KMS-11 (cell line): Measurements from ENCODE around the gene SLC9A9.

ENCODE experiments used
- H2AFZ ChIP-seq: fragments of 200-600 bp; sonication (generic); 2 replicates; pipeline ENCODE4 v1.6.1; 2016; ENCODE audit warnings: antibody characterized with exemption, mixed run types, low read depth
- H3K27ac ChIP-seq: fragments of 200-600 bp; sonication (generic); 2 replicates; pipeline ENCODE4 v1.6.1; 2016; ENCODE audit warnings: mild to moderate bottlenecking, mixed run types
- H3K27me3 ChIP-seq: fragments of 200-600 bp; sonication (generic); 2 replicates; pipeline ENCODE4 v1.6.1; 2017; ENCODE audit warnings: mild to moderate bottlenecking, low read depth, mixed run types, moderate library complexity; ENCODE audit not compliant: insufficient read depth
- H3K36me3 ChIP-seq: fragments of 200-600 bp; sonication (generic); 2 replicates; pipeline ENCODE4 v1.6.1; 2017; ENCODE audit warnings: mild to moderate bottlenecking, mixed run types; ENCODE audit not compliant: insufficient read depth
- H3K4me1 ChIP-seq: fragments of 200-600 bp; sonication (generic); 2 replicates; pipeline ENCODE4 v1.6.1; 2016; ENCODE audit warnings: mild to moderate bottlenecking, low read depth, mixed run types; ENCODE audit not compliant: poor library complexity, severe bottlenecking
- H3K4me2 ChIP-seq: fragments of 200-600 bp; sonication (generic); 2 replicates; pipeline ENCODE4 v1.7.0; 2016; ENCODE audit warnings: mild to moderate bottlenecking, mixed run types
- H3K4me3 ChIP-seq: fragments of 200-600 bp; sonication (generic); IDR thresholded peaks from 2 replicates; pipeline ENCODE4 v1.6.1; 2017; ENCODE audit warnings: low read depth, low read length, mixed read lengths; ENCODE audit not compliant: insufficient read depth
- H3K79me2 ChIP-seq: fragments of 200-600 bp; sonication (generic); 2 replicates; pipeline ENCODE4 v1.6.1; 2016; ENCODE audit warnings: low read depth, mixed run types; ENCODE audit not compliant: insufficient read depth
- H3K9ac ChIP-seq: fragments of 200-600 bp; sonication (generic); 2 replicates; pipeline ENCODE4 v1.6.1; 2016; ENCODE audit warnings: mild to moderate bottlenecking, mixed run types
- H4K20me1 ChIP-seq: fragments of 200-600 bp; sonication (generic); 2 replicates; pipeline ENCODE4 v1.6.1; 2016; ENCODE audit warnings: mild to moderate bottlenecking, mixed run types; ENCODE audit not compliant: insufficient read depth
- CTCF ChIP-seq: fragments of 200-600 bp; sonication (generic); conservative IDR thresholded peaks from 2 replicates; pipeline ENCODE4 v1.6.1; 2017; ENCODE audit warnings: low read depth, mild to moderate bottlenecking, antibody characterized with exemption, low read length, moderate library complexity, mixed read lengths

SLC9A9 gene

GRCh38 chr3:143771258-143771657 is 77.0 kb downstream of the SLC9A9 start:
- Histone ChIP-seq H3K27me3 (no peaks in the 10 kb centered on the region), H3K4me2 (no peak overlapping the region), H3K4me3 (no peak overlapping the region), H3K79me2 (no peaks in the 10 kb centered on the region), H3K27ac (no peak overlapping the region), H3K36me3 (no peaks in the 10 kb centered on the region), H3K9ac (no peak overlapping the region), H2AFZ (no peak overlapping the region), H3K4me1 (peaks cover 15% of the 10 kb centered on the region), H4K20me1 (no peaks in the 10 kb centered on the region)
- no peak for TF ChIP-seq CTCF

- Histone ChIP-seq H3K4me2 (no peak overlapping the region), H3K27ac (no peak overlapping the region), H3K4me1 (peaks cover 7% of the 10 kb centered on the region), H2AFZ (no peak overlapping the region), H3K9ac (no peak overlapping the region), H4K20me1 (no peaks in the 10 kb centered on the region), H3K36me3 (no peaks in the 10 kb centered on the region), H3K79me2 (no peaks in the 10 kb centered on the region), H3K4me3 (no peak overlapping the region), H3K27me3 (no peaks in the 10 kb centered on the region)
- no peak for TF ChIP-seq CTCF
Measured at GRCh38 chr3:143770391-143770790, 77.9 kb downstream of the SLC9A9 start.

- Histone ChIP-seq H3K9ac (no peak overlapping the region), H3K27ac (no peak overlapping the region), H3K79me2 (no peaks in the 10 kb centered on the region), H3K27me3 (no peaks in the 10 kb centered on the region), H3K4me3 (no peak overlapping the region), H3K4me2 (no peak overlapping the region), H2AFZ (no peak overlapping the region), H3K4me1 (no peaks in the 10 kb centered on the region), H4K20me1 (no peaks in the 10 kb centered on the region), H3K36me3 (no peaks in the 10 kb centered on the region)
- TF ChIP-seq CTCF: no peak
Measured at GRCh38 chr3:143769616-143770015, 78.7 kb downstream of the SLC9A9 start.

GRCh38 chr3:143764840-143765239 is 83.4 kb downstream of the SLC9A9 start:
- H3K36me3 ChIP-seq: no peaks in the 10 kb centered on the region
- no peaks in the 10 kb centered on the region for H3K27me3 ChIP-seq
- H3K4me3 ChIP-seq: no peak overlapping the region
- H4K20me1 ChIP-seq: no peaks in the 10 kb centered on the region
- no peaks in the 10 kb centered on the region for H3K4me1 ChIP-seq
- no peak overlapping the region for H2AFZ ChIP-seq
- H3K79me2 ChIP-seq: no peaks in the 10 kb centered on the region
- no peak overlapping the region for H3K27ac ChIP-seq
- H3K9ac ChIP-seq: no peak overlapping the region
- no peak overlapping the region for H3K4me2 ChIP-seq
- TF ChIP-seq CTCF: no peak
